ENCODE data around the gene HCFC1R1.
A peak's percentile ranks its signal among the peaks of the same experiment; 100 is the strongest.

The HCFC1R1 gene

DNA sequence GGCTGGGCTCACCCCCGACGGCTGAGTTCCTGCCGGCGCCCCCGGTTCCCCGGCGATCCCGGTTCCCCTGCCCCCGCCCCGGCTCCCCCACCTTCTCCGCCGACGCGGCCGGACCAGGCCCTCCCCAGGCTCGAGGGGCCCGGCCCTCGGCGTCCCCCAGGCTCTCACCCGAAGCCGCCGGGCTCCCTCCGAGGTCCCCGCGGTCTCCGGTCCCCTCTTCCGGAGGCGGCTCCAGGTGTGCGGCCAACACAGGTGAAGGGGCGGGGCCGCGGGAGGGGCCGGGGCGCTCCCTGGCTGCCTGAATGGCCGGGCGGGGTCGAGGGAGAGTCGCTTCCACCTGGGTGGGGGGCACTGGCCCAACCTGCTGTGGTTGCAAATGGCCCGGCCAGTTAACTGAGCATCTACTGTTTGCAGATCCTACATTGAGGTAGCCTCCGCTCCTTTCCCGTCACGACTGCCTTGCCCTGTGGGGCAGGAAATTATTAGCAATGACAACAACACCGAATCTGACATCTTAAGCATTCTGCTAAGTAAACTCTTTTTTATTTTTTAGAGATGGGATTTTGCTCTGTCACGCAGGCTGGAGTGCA lies 13.1 kb upstream of the HCFC1R1 start, which contains the start of gene BICDL2:
BICDL2 (minus strand) TSS at position 219 of the 590 bp plus-strand sequence. CDS start 1,448 bp downstream, outside the sequence.
- H3K4me3 ChIP-seq (ENCODE audit: low read length) = no peak within 1 kb of the TSS
- TF ChIP-seq, protein P1, sequence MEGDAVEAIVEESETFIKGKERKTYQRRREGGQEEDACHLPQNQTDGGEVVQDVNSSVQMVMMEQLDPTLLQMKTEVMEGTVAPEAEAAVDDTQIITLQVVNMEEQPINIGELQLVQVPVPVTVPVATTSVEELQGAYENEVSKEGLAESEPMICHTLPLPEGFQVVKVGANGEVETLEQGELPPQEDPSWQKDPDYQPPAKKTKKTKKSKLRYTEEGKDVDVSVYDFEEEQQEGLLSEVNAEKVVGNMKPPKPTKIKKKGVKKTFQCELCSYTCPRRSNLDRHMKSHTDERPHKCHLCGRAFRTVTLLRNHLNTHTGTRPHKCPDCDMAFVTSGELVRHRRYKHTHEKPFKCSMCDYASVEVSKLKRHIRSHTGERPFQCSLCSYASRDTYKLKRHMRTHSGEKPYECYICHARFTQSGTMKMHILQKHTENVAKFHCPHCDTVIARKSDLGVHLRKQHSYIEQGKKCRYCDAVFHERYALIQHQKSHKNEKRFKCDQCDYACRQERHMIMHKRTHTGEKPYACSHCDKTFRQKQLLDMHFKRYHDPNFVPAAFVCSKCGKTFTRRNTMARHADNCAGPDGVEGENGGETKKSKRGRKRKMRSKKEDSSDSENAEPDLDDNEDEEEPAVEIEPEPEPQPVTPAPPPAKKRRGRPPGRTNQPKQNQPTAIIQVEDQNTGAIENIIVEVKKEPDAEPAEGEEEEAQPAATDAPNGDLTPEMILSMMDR (conservative IDR thresholded peaks at IDR 0.05; ENCODE audit: low read length) = no peak
- no peak for DNase-seq (ENCODE audit: low read depth)

DNA sequence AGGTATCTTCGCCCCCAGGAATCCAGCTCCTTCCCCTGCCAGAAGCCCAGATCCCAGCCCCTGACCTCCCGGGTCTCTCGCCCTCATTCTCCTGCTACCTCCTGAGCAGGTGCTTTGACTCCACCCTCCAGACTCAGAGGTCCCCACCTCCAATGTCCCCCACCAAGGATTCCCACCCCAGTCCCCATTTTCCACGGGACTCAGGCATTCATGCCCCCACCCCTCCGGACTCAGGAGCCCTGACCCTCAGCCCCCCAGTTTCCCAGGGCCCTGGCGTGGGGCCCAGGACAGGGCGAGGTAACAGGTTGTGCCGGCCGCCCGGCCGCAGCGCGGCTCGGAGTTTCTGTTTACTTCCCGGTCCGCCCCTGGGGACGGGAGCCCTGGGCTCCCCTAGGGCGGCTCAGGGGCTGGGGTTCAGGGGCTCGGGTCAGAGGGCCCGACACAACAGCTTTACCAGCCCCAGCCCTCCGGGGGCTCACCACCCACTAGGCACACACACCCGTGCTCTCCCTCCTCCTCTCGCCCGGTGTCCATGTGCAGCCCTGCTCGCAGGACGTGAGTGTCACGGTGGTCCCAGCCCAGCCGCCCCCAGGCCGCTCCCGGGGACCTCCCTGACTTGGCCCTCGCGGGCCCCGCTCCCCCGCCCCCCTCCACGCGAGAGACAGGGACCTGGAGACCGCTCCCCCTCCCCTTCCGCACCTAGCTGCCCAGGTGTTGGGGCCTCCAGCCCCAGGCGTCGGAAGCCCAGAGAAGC lies 12.4 kb upstream of the HCFC1R1 start:
- no peak for DNase-seq (ENCODE audit: low read depth)
- TF ChIP-seq, protein P1 (conservative IDR thresholded peaks at IDR 0.05; ENCODE audit: low read length) = no peak
- H3K4me3 ChIP-seq (ENCODE audit: low read length) = no peak overlapping the region

DNA sequence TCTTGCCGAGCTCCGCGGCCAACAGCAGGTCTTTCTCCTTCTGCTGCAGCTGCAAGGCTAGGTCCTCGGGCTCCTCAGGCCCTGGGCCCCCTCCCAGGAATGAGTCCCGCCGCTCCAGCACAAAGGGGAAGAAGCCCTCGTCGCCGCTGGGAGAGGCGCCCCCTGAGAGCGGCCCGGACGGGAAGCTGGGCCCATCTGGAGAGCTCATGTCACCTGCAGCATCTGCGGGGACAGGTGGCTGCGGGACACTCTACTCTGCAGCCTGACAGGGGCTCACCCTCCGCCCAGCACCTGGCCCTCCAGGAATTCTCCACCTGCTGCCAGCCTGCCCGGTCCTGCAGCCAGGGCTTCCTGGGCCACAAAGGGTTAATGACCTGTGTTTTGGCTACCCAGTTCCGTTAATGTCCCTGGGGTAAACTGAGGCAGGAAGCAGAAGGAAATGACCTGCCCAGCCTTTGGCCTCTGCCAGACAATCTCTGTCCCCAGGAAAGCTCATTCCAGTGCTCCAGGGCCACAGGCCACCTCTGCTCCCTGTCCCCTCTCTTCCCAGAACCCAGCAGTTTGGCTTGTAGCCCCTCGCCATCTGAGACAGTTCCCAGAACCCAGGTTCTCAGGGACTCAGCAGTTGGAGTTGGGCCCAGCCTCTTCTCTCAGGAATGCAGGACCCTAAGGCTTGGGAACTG lies 11.7 kb upstream of the HCFC1R1 start:
- H3K4me3 ChIP-seq (ENCODE audit: low read length) = no peak overlapping the region
- TF ChIP-seq, protein P1 (conservative IDR thresholded peaks at IDR 0.05; ENCODE audit: low read length) = no peak
- no peak for DNase-seq (ENCODE audit: low read depth)

DNA sequence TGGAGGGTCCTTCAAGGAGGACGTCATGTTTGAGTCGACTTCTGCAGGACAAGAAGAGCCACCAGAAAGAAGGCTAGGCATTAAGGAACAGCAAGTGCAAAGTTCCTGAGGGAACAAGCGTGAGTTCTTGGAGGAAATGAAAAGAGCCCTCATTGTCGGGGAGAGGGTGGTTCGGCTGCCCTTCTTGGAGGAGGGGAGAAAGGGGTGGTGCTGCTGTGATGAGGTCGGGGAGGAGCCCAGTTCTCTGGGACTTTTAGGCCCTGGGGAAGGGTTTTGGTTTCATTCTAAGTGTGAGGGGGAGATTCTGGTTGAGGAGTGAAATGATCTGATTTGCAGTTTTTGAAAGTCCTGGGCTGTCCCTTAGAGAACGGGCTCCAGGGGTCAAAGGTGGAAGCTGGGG lies 8.9 kb upstream of the HCFC1R1 start:
- no peak overlapping the region for H3K4me3 ChIP-seq (ENCODE audit: low read length)
- TF ChIP-seq, protein P1 (conservative IDR thresholded peaks at IDR 0.05; ENCODE audit: low read length) = no peak

DNA sequence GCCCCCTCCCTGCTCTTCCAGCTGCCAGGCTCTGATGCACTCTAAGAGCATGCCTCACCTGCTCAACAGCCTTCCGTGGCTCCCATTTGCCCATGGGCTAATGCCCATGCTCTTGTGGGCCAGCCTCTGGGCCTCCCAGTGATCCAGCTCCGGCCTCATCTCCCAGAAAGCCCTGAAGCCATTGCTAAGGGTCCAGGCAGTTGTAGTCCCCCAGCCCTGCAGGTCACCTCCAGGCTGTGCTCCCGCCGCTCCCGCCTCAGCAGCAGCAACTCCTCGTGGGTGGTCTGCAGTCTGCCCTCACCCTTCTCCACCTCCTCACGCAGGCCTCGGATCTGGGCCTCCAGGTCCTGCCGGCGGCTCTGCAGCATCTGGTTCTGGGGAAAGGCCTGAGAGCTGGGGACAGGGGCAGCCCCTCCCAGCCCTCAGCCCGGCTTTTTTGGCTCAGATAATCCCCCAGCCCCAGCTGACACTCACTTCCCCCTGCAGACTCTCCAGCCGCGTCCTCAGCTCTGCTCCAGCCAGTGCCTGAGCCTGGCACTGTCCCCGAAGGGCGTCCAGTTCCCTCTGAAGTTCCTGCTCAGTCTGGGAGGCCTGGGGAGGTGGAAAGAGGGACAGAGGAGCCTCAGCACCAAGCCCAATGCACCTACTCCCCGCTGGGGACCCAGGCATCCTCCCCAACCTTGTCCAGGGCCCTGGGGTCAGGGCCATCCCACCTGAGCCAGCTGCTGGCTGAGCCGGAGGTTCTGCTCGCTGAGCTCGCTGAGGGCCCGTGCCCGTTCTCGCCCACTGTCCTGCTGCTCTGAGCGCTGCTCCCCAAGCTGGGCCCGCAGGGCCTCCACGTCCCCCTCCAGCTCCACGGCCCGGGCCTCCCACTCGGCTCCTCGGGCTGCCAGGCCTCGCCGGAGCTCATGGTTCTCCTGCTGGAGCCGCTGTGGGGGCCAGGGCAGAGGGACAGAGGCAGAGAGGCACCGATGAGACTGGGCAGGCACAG lies 6.8 kb upstream of the HCFC1R1 start:
- no peak overlapping the region for H3K4me3 ChIP-seq (ENCODE audit: low read length)
- TF ChIP-seq, protein P1 (conservative IDR thresholded peaks at IDR 0.05; ENCODE audit: low read length) = no peak
- no peak for DNase-seq (ENCODE audit: low read depth)

More for the DNA sequence above, 8.9 kb upstream of the HCFC1R1 start:
- no peak for DNase-seq (ENCODE audit: low read depth)

DNA sequence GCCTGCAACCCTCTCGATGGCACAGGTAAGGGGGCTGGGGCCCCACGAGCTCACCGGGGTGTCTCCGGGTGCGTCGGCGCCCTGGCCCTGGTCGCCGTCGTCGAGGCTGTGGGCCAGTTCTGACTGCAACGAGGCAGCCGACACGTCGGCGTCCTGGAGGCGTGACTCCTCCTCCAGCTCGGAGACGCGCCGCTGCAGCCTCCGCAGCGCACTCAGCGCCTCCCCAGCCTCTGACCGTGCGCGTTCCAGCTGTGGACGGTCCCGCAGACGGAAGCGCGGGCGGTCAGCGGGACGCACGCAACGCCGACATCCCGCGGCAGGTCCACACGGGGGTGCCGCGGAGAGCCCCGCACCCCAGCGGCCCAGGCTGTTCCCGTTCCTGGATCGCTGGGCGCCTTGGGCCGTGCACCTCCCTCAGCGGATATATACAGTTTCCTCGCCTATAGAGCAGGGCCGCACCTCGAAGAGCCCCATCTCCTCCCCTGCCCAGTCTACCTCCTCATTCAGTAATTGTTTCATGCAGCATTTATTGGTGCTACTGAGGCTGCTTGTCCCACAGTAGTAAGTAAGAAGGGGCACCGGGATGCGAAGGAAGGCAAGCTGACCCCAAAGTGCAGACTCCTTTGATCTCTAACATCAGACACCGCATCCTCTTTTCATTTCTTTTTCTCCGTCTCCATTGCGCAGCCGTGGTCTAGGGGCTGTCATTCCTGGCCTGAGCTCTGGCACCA lies 5.9 kb upstream of the HCFC1R1 start:
- DNase-seq (ENCODE audit: low read depth) = peak; percentile 41
- TF ChIP-seq, protein P1 (conservative IDR thresholded peaks at IDR 0.05; ENCODE audit: low read length) = no peak
- H3K4me3 ChIP-seq (ENCODE audit: low read length) = peak overlapping the region; percentile 7; the same call in 1 of the 2 replicates

Data from AG10803 (cell line).